ENCODE data around the gene SGCA.

SGCA gene

DNA sequence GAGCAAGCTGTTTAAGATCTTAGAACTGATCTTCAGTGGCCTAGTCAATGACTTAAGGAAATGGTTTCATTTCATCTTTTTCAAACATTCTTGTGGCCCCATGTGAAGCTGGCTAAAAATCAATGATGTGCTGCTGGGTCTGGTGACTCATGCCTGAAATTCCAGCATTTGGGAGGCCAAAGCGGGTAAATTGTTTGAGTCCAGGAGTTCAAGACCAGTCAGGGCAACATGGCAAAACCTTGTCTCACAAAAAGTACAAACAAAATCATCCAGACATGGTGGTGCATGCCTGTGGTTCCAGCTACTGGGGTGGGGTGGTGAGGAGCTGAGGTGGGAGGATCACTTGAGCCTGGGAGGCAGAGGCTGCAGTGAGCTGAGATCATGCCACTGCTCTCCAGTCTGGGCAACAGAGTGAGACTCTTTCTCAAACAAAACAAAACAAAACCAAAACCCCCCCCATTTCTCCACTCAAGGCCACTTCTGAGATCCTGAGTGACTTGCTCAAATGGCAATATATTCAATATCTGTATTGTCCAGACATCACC lies 53.0 kb downstream of the SGCA start:
- H3K9ac ChIP-seq (ENCODE audit: low read depth in 1 of 2, low read length in 2 of 2), result no peak overlapping the region
- H3K36me3 ChIP-seq (ENCODE audit: control insufficient read depth in 1 of 2, insufficient read depth in 2 of 2, low read length in 2 of 2), result no peaks in the 10 kb centered on the region
- peaks cover 0 to 2% of the 10 kb centered on the region in 2 donors for H3K27me3 ChIP-seq (ENCODE audit: control insufficient read depth in 1 of 2, insufficient read depth in 2 of 2, low read length in 2 of 2)
- H3K4me1 ChIP-seq (ENCODE audit: control insufficient read depth in 1 of 2, insufficient read depth in 2 of 2, low read length in 2 of 2), result no peaks in the 10 kb centered on the region
- H3K27ac ChIP-seq (ENCODE audit: low read depth, low read length), result peak overlapping the region; percentile 22
- no peak overlapping the region for H3K4me3 ChIP-seq (ENCODE audit: low read depth in 1 of 2, low read length in 2 of 2)
- H3K9me3 ChIP-seq (ENCODE audit: control insufficient read depth in 1 of 2, low read length in 2 of 2), result no peaks in the 10 kb centered on the region

DNA sequence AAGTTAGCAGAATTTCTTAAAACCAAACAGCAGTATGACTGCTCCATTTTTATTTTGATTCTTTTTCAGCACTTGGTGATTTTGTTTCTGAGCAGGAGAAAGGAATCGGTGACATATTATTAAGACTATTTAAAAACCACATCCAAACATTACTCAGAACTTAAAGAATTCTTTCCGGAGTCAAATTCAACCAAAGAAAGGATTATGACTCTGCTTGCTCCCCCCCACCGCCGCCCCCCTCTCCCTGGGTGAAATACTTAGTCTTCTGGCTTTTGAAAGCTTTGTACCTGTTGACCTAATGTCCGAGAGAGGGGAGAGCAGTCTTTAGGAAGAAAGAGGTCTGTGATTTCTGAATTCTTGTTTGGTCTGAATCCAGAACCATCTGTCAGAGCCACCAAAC lies 53.5 kb downstream of the SGCA start:
- H3K9ac ChIP-seq (ENCODE audit: low read depth in 1 of 2, low read length in 2 of 2), result no peak overlapping the region
- no peaks in the 10 kb centered on the region for H3K4me1 ChIP-seq (ENCODE audit: control insufficient read depth in 1 of 2, insufficient read depth in 2 of 2, low read length in 2 of 2)
- H3K27me3 ChIP-seq (ENCODE audit: control insufficient read depth in 1 of 2, insufficient read depth in 2 of 2, low read length in 2 of 2), result peaks cover 0 to 2% of the 10 kb centered on the region in 2 donors
- no peak overlapping the region for H3K27ac ChIP-seq (ENCODE audit: low read depth, low read length)
- H3K4me3 ChIP-seq (ENCODE audit: low read depth in 1 of 2, low read length in 2 of 2), result no peak overlapping the region
- H3K36me3 ChIP-seq (ENCODE audit: control insufficient read depth in 1 of 2, insufficient read depth in 2 of 2, low read length in 2 of 2), result no peaks in the 10 kb centered on the region
- H3K9me3 ChIP-seq (ENCODE audit: control insufficient read depth in 1 of 2, low read length in 2 of 2), result no peaks in the 10 kb centered on the region

DNA sequence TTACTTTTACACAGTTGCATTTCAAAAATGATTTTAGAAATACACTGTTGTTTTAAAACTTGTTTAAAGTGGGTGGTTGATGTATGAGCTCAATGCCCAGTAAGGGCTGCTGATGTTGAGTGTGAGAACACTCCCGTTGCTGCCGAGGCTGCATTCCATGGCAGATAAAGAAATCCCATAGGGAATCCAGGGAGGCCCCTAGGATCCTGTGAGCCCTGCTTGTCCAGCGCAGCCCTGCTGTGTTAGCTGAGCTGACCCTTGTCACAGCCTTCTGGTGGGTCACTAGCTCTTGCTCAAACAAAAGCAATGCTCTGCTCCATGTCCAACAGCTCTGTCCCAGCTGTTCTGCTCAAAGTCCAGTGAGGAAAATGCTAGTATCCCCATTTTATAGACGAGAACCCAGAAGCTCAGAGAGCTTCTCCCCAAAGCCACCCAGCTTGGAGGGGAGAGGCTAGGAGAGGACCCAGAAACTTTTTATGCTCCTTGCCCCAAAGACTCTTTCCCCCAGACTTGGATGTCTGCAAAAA lies 54.2 kb downstream of the SGCA start:
- Histone ChIP-seq H3K27me3 (ENCODE audit: control insufficient read depth in 1 of 2, insufficient read depth in 2 of 2, low read length in 2 of 2) (peaks cover 0 to 2% of the 10 kb centered on the region in 2 donors), H3K27ac (ENCODE audit: low read depth, low read length) (no peak overlapping the region), H3K9ac (ENCODE audit: low read depth in 1 of 2, low read length in 2 of 2) (no peak overlapping the region), H3K9me3 (ENCODE audit: control insufficient read depth in 1 of 2, low read length in 2 of 2) (no peaks in the 10 kb centered on the region), H3K36me3 (ENCODE audit: control insufficient read depth in 1 of 2, insufficient read depth in 2 of 2, low read length in 2 of 2) (no peaks in the 10 kb centered on the region), H3K4me3 (ENCODE audit: low read depth in 1 of 2, low read length in 2 of 2) (no peak overlapping the region), H3K4me1 (ENCODE audit: control insufficient read depth in 1 of 2, insufficient read depth in 2 of 2, low read length in 2 of 2) (no peaks in the 10 kb centered on the region)

DNA sequence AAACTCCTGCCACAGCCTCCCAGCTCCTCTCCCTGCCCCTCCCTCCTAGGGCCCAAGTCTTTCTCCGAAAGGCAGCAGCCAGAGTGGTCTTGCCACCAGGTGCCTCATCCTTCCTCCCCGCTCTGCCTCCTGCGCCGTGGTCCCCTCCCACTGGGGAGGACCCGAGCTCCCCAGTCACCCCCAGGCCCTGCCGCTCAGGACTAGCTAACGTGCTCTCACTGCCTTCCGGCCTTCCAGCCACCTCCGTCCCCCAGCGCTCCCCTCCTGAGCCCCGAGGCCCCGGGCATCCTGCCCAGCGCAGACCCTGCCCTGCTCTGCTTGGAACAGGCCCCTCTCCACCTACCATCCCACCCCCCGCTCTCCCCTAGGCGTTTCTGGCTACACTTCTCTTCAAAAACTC lies 55.0 kb downstream of the SGCA start:
- H3K4me1 ChIP-seq (ENCODE audit: control insufficient read depth in 1 of 2, insufficient read depth in 2 of 2, low read length in 2 of 2), result no peaks in the 10 kb centered on the region
- H3K27me3 ChIP-seq (ENCODE audit: control insufficient read depth in 1 of 2, insufficient read depth in 2 of 2, low read length in 2 of 2), result no peaks in the 10 kb centered on the region
- H3K27ac ChIP-seq (ENCODE audit: low read depth, low read length), result no peak overlapping the region
- H3K4me3 ChIP-seq (ENCODE audit: low read depth in 1 of 2, low read length in 2 of 2), result no peak overlapping the region
- H3K9me3 ChIP-seq (ENCODE audit: control insufficient read depth in 1 of 2, low read length in 2 of 2), result no peaks in the 10 kb centered on the region
- H3K9ac ChIP-seq (ENCODE audit: low read depth in 1 of 2, low read length in 2 of 2), result no peak overlapping the region
- H3K36me3 ChIP-seq (ENCODE audit: control insufficient read depth in 1 of 2, insufficient read depth in 2 of 2, low read length in 2 of 2), result no peaks in the 10 kb centered on the region

DNA sequence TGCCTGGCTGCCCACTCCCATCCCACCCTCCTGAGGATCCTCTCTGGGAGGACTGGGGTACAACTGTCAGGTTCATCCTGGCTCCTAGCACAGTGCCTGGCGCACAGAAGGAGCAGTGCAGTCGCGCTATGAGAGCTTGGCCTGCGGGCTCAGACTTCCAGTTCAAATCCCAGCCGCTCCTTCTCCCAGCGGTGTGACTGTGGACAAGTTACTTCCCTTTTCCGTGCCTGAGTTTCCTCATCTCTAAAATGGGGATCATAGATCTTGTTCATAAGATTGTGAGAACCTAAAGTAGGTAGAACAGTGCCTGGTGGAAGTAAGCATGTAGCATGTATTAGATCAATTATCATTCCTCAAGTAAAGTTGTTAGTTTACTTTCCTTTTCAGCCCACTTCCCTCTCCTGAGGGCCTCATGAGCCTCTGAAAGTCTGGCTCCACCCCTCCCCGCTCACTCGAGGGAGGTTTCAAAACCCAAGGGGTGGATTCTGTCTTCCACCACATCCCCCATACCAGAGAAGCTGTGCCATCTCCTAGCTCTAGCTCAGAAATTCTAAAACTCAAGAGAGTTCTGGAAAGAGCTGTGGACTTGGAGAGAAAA lies 55.6 kb downstream of the SGCA start:
- Histone ChIP-seq H3K9me3 (ENCODE audit: control insufficient read depth in 1 of 2, low read length in 2 of 2) (no peaks in the 10 kb centered on the region), H3K27me3 (ENCODE audit: control insufficient read depth in 1 of 2, insufficient read depth in 2 of 2, low read length in 2 of 2) (no peaks in the 10 kb centered on the region), H3K36me3 (ENCODE audit: control insufficient read depth in 1 of 2, insufficient read depth in 2 of 2, low read length in 2 of 2) (no peaks in the 10 kb centered on the region), H3K9ac (ENCODE audit: low read depth in 1 of 2, low read length in 2 of 2) (no peak overlapping the region), H3K4me1 (ENCODE audit: control insufficient read depth in 1 of 2, insufficient read depth in 2 of 2, low read length in 2 of 2) (no peaks in the 10 kb centered on the region), H3K27ac (ENCODE audit: low read depth, low read length) (no peak overlapping the region), H3K4me3 (ENCODE audit: low read depth in 1 of 2, low read length in 2 of 2) (no peak overlapping the region)

DNA sequence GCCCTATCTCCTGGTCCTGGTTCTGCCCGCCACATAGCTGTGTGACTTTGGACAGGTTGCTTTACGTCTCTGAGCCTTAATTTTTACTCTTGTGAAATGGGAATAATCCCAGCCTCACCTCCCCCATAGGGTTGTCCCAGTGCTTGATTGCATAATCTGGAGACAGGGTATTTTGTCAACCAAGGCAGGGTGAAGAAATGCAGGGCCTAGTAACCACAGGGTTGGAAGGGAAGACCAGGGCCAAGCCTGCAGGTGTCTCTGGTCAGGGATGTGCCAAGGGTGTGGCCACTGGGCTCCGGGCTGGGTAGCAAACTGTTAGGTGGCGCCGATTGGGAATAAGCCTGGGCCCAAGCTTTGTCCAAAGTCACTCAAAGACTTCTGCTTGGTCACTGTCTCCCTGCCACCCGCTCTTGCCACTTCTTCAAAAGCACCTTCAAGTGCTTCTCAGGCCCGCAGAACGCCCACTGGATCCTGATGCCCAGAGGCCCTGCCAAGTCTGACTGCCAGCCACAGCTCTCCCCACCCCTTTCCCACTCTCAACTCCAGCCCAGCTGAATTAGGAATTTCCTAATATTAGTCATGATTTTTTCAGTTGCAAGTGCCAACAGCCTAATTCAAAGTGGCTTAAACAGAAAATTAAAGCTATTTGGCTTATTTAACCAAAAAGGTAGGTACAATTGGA lies 56.2 kb downstream of the SGCA start:
- Histone ChIP-seq H3K36me3 (ENCODE audit: control insufficient read depth in 1 of 2, insufficient read depth in 2 of 2, low read length in 2 of 2) (no peaks in the 10 kb centered on the region), H3K27ac (ENCODE audit: low read depth, low read length) (no peak overlapping the region), H3K9me3 (ENCODE audit: control insufficient read depth in 1 of 2, low read length in 2 of 2) (peaks cover 0 to 2% of the 10 kb centered on the region in 2 donors), H3K4me3 (ENCODE audit: low read depth in 1 of 2, low read length in 2 of 2) (no peak overlapping the region), H3K27me3 (ENCODE audit: control insufficient read depth in 1 of 2, insufficient read depth in 2 of 2, low read length in 2 of 2) (no peaks in the 10 kb centered on the region), H3K4me1 (ENCODE audit: control insufficient read depth in 1 of 2, insufficient read depth in 2 of 2, low read length in 2 of 2) (no peaks in the 10 kb centered on the region), H3K9ac (ENCODE audit: low read depth in 1 of 2, low read length in 2 of 2) (no peak overlapping the region)

DNA sequence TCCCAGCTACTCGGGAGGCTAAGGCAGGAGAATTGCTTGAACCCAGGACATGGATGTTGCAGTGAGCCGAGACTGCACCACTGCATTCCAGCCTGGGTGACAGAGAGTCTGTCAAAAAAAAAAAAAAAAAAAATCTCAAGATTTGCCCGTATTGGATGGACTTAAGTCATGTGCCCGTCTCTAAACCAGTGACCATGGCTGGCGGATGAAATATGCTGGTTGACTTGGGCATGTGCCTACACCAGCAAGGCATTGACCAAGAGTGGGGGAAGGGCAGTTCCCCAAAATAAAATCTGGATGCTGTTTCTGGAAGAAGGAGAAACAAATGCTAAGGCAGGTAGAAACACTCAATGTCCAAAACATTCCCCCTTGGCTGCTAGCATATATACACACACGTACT lies 57.1 kb downstream of the SGCA start:
- H3K4me1 ChIP-seq (ENCODE audit: control insufficient read depth in 1 of 2, insufficient read depth in 2 of 2, low read length in 2 of 2), result no peaks in the 10 kb centered on the region
- H3K27ac ChIP-seq (ENCODE audit: low read depth, low read length), result no peak overlapping the region
- no peaks in the 10 kb centered on the region for H3K27me3 ChIP-seq (ENCODE audit: control insufficient read depth in 1 of 2, insufficient read depth in 2 of 2, low read length in 2 of 2)
- H3K36me3 ChIP-seq (ENCODE audit: control insufficient read depth in 1 of 2, insufficient read depth in 2 of 2, low read length in 2 of 2), result no peaks in the 10 kb centered on the region
- peaks cover 0 to 2% of the 10 kb centered on the region in 2 donors for H3K9me3 ChIP-seq (ENCODE audit: control insufficient read depth in 1 of 2, low read length in 2 of 2)
- H3K4me3 ChIP-seq (ENCODE audit: low read depth in 1 of 2, low read length in 2 of 2), result no peak overlapping the region
- no peak overlapping the region for H3K9ac ChIP-seq (ENCODE audit: low read depth in 1 of 2, low read length in 2 of 2)

All from duodenal mucosa (tissue), 2 donors.